Fibroblast of pulmonary artery (primary cell): Measurements from ENCODE around the gene ACACA.
A peak's percentile ranks its signal among the peaks of the same experiment; 100 is the strongest.

Source experiments
- DNase-seq: peaks from one replicate; pipeline ENCODE4 v3.0.0-alpha.2; 2010; ENCODE audit warnings: low read depth
- H3K4me3 ChIP-seq: replicated peaks from 2 replicates; pipeline ENCODE4 v1.5.1; 2011; ENCODE audit warnings: low read depth, mild to moderate bottlenecking, control low read depth, low read length, moderate library complexity
- TF ChIP-seq, protein P1 (sequence below): IDR thresholded peaks from 2 replicates; pipeline ENCODE4 v1.5.1; 2011; ENCODE audit warnings: mild to moderate bottlenecking, control low read depth, low read length, inconsistent platforms; ENCODE audit errors: missing control alignments

Gene ACACA

DNA sequence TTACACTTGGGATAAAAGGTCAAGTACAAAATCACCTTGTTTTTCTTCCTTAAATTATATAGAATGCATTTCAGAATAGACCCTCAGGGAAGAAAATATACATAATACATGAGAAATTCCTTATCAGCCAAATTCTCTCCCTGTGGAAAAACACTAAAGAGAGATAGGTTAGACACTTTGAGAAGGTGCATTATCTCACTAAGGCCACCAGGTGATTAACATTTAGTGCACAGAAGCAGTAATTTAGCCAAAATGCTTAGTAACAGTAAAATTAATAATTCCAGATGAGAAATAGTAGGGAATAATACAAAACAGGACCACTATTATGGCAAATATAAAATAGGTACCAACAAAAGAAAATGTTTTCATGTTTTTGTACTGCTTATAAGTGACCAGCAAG, 216.1 kb downstream of the ACACA start:
- no peak for DNase-seq
- no peak overlapping the region for H3K4me3 ChIP-seq
- TF ChIP-seq, protein P1, sequence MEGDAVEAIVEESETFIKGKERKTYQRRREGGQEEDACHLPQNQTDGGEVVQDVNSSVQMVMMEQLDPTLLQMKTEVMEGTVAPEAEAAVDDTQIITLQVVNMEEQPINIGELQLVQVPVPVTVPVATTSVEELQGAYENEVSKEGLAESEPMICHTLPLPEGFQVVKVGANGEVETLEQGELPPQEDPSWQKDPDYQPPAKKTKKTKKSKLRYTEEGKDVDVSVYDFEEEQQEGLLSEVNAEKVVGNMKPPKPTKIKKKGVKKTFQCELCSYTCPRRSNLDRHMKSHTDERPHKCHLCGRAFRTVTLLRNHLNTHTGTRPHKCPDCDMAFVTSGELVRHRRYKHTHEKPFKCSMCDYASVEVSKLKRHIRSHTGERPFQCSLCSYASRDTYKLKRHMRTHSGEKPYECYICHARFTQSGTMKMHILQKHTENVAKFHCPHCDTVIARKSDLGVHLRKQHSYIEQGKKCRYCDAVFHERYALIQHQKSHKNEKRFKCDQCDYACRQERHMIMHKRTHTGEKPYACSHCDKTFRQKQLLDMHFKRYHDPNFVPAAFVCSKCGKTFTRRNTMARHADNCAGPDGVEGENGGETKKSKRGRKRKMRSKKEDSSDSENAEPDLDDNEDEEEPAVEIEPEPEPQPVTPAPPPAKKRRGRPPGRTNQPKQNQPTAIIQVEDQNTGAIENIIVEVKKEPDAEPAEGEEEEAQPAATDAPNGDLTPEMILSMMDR: peak; percentile 20

DNA sequence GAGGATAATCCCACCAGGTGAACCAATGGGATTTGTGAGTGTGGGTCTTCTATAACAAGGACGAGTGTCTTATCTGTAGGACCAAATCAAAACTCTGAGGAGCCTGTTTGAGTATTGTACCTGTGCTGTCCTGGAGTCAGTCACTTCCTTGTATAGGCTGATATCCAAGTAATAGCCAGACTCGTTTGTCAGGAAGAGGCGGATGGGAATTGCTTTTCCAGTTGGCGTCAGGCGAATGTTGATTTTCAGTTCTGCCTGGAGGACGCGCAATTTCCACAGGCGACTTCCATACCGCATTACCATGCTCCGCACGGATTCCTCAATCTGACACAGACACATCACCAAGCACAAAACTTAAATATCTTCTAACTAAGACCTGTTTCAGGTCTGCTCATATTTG, 218.5 kb downstream of the ACACA start:
- TF ChIP-seq, protein P1: no peak
- H3K4me3 ChIP-seq: no peak overlapping the region
- no peak for DNase-seq

DNA sequence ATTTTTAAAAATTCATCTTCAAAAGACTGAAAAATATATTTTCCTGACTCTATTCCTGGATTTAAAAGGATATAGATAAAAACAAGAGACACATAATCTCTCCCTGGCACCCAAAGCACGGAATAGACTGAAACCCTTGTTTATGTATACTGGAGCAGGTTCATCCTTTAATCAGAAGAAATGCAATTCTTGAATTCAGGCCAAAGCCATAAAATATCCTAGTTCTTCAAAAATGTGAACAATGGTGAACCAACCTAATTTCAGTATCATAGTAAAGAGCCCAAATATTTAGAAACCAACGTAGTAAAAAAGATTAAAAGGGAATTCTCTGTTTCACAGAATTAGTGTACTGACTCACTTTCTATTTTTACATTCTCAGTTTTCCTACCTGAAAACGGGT, 219.4 kb downstream of the ACACA start:
- H3K4me3 ChIP-seq: no peak overlapping the region
- no peak for DNase-seq
- TF ChIP-seq, protein P1: no peak

DNA sequence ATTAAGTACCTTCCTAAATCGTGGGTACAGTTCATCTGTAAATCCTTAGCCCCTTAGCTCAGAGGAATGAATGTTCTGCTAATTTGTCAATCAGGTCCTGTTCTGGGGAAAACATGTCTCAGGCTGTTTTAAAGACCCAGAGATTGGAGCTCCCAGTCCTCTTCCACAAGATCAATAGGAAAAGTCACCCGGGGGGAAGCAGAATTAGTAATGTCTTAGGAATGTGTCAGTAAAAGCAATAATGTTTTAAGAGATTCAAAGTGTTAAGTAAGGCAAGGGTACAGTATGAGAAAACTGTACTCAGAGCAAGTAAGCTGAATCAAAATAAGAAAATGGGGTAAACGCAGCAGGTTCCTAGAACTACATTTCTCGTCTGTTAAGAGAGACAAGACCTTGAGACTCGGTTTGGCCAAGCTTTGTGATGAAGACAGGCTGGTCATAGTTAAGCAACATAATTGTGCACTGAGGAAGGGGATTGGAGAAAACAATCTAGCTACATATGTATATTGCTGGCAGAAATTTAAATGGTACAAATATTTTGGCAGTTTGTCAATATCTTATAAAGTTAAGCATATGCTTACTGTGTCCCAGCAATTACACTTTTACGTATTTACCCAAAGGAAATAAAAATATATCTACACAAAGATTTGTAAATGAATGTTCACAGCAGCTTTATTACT, 223.7 kb downstream of the ACACA start:
- no peak overlapping the region for H3K4me3 ChIP-seq
- TF ChIP-seq, protein P1: no peak

DNA sequence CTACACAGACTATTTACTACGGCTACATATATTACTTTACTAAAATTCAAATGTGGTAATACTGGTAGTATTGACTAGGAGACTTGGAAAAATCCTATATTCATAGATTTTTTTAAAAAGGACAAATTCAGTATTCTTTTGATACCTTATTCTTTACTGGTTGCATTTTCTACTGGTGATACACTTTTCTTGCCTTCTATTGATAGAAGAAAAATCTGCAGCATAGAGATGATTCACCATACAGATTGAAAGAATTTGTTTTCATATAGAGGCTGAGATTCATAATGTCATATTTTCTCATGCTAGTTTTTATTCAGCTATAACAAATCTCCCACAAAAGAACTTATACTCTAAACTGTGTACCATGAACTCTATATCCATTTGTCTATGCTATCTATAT, 226.3 kb downstream of the ACACA start:
- TF ChIP-seq, protein P1: no peak
- H3K4me3 ChIP-seq: no peak overlapping the region
- no peak for DNase-seq

More for the DNA sequence above, 223.7 kb downstream of the ACACA start:
- DNase-seq: peak; percentile 13

DNA sequence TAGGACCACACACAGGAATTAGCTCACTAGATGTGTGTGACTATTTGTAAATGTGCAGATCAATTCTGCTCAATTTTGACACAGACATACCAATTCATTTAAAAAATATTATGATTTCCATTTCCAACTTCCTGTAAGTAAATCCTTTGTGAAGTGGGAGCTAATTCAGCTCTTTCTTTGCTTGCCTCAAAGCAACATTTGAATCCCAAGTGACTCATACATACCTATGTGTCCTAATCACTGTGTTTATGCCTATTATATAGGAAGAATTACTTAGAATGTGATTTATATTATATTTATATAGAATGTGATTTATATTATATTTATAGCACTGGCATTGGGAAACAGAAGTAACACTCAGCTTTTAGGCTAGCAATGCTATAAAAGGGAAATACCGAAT, 226.7 kb downstream of the ACACA start:
- DNase-seq: peak; percentile 71
- TF ChIP-seq, protein P1: no peak

DNA sequence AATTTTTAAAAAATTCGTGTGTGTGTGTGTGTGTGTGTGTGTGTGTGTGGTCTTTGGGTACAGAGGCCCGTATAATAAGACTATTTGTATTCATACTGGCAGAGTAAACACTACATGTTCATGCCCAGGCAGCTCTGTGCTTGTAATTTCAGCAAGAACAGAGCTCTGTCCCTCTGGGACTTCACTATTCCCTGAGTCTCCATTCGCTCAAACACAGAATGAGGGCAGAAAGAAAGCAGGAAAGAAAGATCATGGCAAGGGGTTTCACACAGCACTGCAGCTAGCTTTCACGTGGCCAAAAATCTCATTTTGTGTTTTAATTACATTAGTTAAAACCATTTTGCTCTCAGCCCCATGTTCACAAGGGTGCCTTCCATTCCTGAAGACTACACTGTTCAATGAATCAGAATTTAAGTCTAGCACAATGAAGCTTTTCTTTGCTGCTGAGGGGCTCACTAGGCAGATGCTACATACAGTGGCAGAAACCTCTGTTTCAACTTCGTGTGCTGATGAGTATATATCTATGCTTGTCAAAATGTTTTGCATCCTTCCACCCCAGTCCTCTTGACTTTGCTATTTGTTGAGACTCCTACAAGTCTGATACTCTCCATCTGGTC, 229.3 kb downstream of the ACACA start:
- no peak overlapping the region for H3K4me3 ChIP-seq
- TF ChIP-seq, protein P1: no peak
- no peak for DNase-seq

More for the DNA sequence above, 226.7 kb downstream of the ACACA start:
- H3K4me3 ChIP-seq: no peak overlapping the region
